GM12878 (cell line): Measurements from ENCODE around the gene FAM120B. TPM values are rescaled to one million over a fixed set of nuclear protein-coding genes. Genes with fewer than 3 reads are reported as not detected.

Experiments used
- ATAC-seq: fragments of 200-7000 bp; cut with Tn5 transposase; 3 replicates; pipeline ENCODE4 v1.9.1; 2020; ENCODE audit warnings: mild to moderate bottlenecking, moderate library complexity
- BruUV-seq: library from RNA; stranded (reverse); fragments of 400-500 nt; replicated peaks from 2 replicates; lab custom pipeline; 2021; lab: Mats Ljungman, UMichigan
- CTCF ChIA-PET: fragments of 300-600 bp; sonication (Branson Sonifier 250); formaldehyde crosslinking; extraction: SDS; loops from one replicate; lab custom pipeline; 2021; ENCODE audit warnings: inconsistent platforms; lab: Yijun Ruan, JAX
- POLR2A ChIA-PET: fragments of 350-600 bp; formaldehyde crosslinking; extraction: SDS; loops from one replicate; lab custom pipeline; 2021; ENCODE audit warnings: inconsistent platforms; lab: Charles Lee
- RAD21 ChIA-PET: fragments of 300-600 bp; sonication (Branson Sonifier 250); formaldehyde crosslinking; loops from one replicate; lab custom pipeline; 2023; ENCODE audit warnings: antibody characterized with exemption; ENCODE audit not compliant: unreplicated experiment; lab: Charles Lee
- SMC1A ChIA-PET: fragments of 300-600 bp; sonication (Branson Sonifier 250); formaldehyde crosslinking; loops from one replicate; lab custom pipeline; 2023; ENCODE audit not compliant: unreplicated experiment, uncharacterized antibody; lab: Charles Lee
- DNase-seq: peaks from one replicate; pipeline ENCODE4 v3.0.0-alpha.2; 2011; ENCODE audit warnings: low read depth, low spot score
- FAIRE-seq: peaks from 3 replicates; lab custom pipeline; 2011; peaks lifted over from hg19 to GRCh38; lab: Jason Lieb, UNC
- H2AFZ ChIP-seq: 2 replicates; pipeline ENCODE4 v1.6.0; 2011; ENCODE audit warnings: low read depth, low read length, control low read depth; ENCODE audit not compliant: control insufficient read depth
- H3K27ac ChIP-seq: 2 replicates; pipeline ENCODE4 v1.5.1; 2011; ENCODE audit warnings: control low read depth; ENCODE audit not compliant: control insufficient read depth, insufficient read depth
- H3K27me3 ChIP-seq, 2 experiments: replicated peaks in 1 of 2; 2 replicates each; pipeline versions ENCODE4 v1.6.0 to v1.6.1; 2011; ENCODE audit warnings: low read length in 1 of 2; ENCODE audit not compliant: control insufficient read depth in 2 of 2, insufficient read depth in 2 of 2
- H3K36me3 ChIP-seq, 2 experiments: 2 replicates each; pipeline ENCODE4 v1.5.1; 2011; ENCODE audit warnings: low read length in 1 of 2; ENCODE audit not compliant: control insufficient read depth in 2 of 2, insufficient read depth in 2 of 2
- H3K4me1 ChIP-seq: 2 replicates; pipeline ENCODE4 v1.6.1; 2011; ENCODE audit warnings: mild to moderate bottlenecking, low read length, moderate library complexity, mixed read lengths; ENCODE audit not compliant: control insufficient read depth, insufficient read depth
- H3K4me2 ChIP-seq: 2 replicates; pipeline ENCODE4 v1.6.0; 2011; ENCODE audit warnings: control low read depth; ENCODE audit not compliant: control insufficient read depth, insufficient read depth
- H3K4me3 ChIP-seq: fragments of 200-600 bp; sonication (generic); 2 replicates; pipeline ENCODE4 v1.5.1; 2016
- H3K79me2 ChIP-seq: 2 replicates; pipeline ENCODE4 v1.6.0; 2011; ENCODE audit warnings: low read length; ENCODE audit not compliant: control insufficient read depth, insufficient read depth
- H3K9ac ChIP-seq: 2 replicates; pipeline ENCODE4 v1.8.0; 2011; ENCODE audit warnings: low read length, control low read depth, mixed read lengths; ENCODE audit not compliant: control insufficient read depth, insufficient read depth
- H3K9me3 ChIP-seq: replicated peaks from 3 replicates; pipeline ENCODE4 v1.5.1; 2011; ENCODE audit warnings: mild to moderate bottlenecking, low read length; ENCODE audit not compliant: control insufficient read depth, insufficient read depth
- H4K20me1 ChIP-seq: 2 replicates; pipeline ENCODE4 v1.6.0; 2011; ENCODE audit not compliant: control insufficient read depth, insufficient read depth
- ASH2L ChIP-seq: fragments of 300-600, 200-600 bp; sonication (generic); IDR thresholded peaks from 2 replicates; pipeline ENCODE4 v1.6.1; 2017; ENCODE audit warnings: low read depth, mild to moderate bottlenecking, borderline replicate concordance
- CBX5 ChIP-seq: sonication (generic); IDR thresholded peaks from 2 replicates; pipeline ENCODE4 v1.6.1; 2016; ENCODE audit warnings: low read depth, moderate library complexity, mild to moderate bottlenecking, inconsistent platforms
- E4F1 ChIP-seq: fragments of 450-650 bp; IDR thresholded peaks from 2 replicates; pipeline ENCODE4 v1.6.1; 2018; ENCODE audit warnings: borderline replicate concordance, mild to moderate bottlenecking; ENCODE audit not compliant: partially characterized antibody
- EED ChIP-seq: sonication (generic); IDR thresholded peaks from 2 replicates; pipeline ENCODE4 v1.6.1; 2016; ENCODE audit warnings: antibody characterized with exemption, low read depth
- EZH2 ChIP-seq: IDR thresholded peaks from 2 replicates; pipeline ENCODE4 v1.6.1; 2012; ENCODE audit warnings: low read depth, mild to moderate bottlenecking, control low read depth, inconsistent platforms, low read length, borderline replicate concordance; ENCODE audit not compliant: control insufficient read depth
- HDAC2 ChIP-seq: fragments of 200-600 bp; sonication (generic); IDR thresholded peaks from 2 replicates; pipeline ENCODE4 v1.6.1; 2017
- MTA3 ChIP-seq: IDR thresholded peaks from 2 replicates; pipeline ENCODE4 v1.6.1; 2012; ENCODE audit warnings: low read length, inconsistent platforms, borderline replicate concordance
- NFIC ChIP-seq: IDR thresholded peaks from 2 replicates; pipeline ENCODE4 v1.6.1; 2012; ENCODE audit warnings: low read depth, mild to moderate bottlenecking, inconsistent platforms, low read length, moderate library complexity
- NFXL1 ChIP-seq: fragments of 450-650 bp; IDR thresholded peaks from 2 replicates; pipeline ENCODE4 v1.6.1; 2017; ENCODE audit warnings: antibody characterized with exemption, mild to moderate bottlenecking, borderline replicate concordance
- PAX5 ChIP-seq: IDR thresholded peaks from 2 replicates; pipeline ENCODE4 v1.6.1; 2011; ENCODE audit warnings: low read depth, low read length, borderline replicate concordance
- PML ChIP-seq: IDR thresholded peaks from 2 replicates; pipeline ENCODE4 v1.6.1; 2012; ENCODE audit warnings: low read length, inconsistent platforms
- RAD21 ChIP-seq: IDR thresholded peaks from 2 replicates; pipeline ENCODE4 v1.6.1; 2011; ENCODE audit warnings: mild to moderate bottlenecking, low read depth, low read length, moderate library complexity; ENCODE audit not compliant: insufficient read depth
- SPI1 ChIP-seq: IDR thresholded peaks from 2 replicates; pipeline ENCODE4 v1.6.1; 2011; ENCODE audit warnings: low read depth, mild to moderate bottlenecking, low read length, moderate library complexity, borderline replicate concordance; ENCODE audit not compliant: insufficient read depth
- TBL1XR1 ChIP-seq: IDR thresholded peaks from 2 replicates; pipeline ENCODE4 v1.6.1; 2012; ENCODE audit warnings: low read depth, low read length, improper control_type of control experiment
- WGBS: methylation state at CpG from one replicate; pipeline ENCODE4 v1.1.6; 2016; ENCODE audit warnings: low lambda C conversion rate; ENCODE audit not compliant: insufficient replicate concordance, insufficient coverage; ENCODE audit errors: missing lambda C conversion rate; 5-methylcytosine and 5-hydroxymethylcytosine counted together
- in situ Hi-C: fragments of 300-500 bp; cut with MboI; formaldehyde crosslinking; loops from 9 replicates; pipeline ENCODE4 v1.14.3; 2018; ENCODE audit warnings: mixed read lengths
- intact Hi-C: fragments of 100-400 bp; cut with micrococcal nuclease; formaldehyde crosslinking; loops from one replicate; pipeline ENCODE4 v1.14.2; 2022; ENCODE audit not compliant: unreplicated experiment
- polyA plus RNA-seq, 11 experiments: library from polyadenylated mRNA; depleted of rRNA in 4 of 11; unstranded in 6 of 11; stranded (reverse) in 5 of 11; fragments of >200 nt; fragmentation: Nextera tagmentation in 4 of 11; fragmentation: Illumina TruSeq in 1 of 11; extraction: Ambion mirVana in 4 of 11; extraction: Trizol in 1 of 11; gene quantifications; 1 replicate in 1 of 11; 2 replicates in 10 of 11; pipeline versions ENCODE4 v1.2.1 to v1.2.3, GENCODE V29; 2011 to 2016; ENCODE audit warnings: inconsistent platforms in 2 of 11, missing spikeins in 2 of 11, low read depth in 1 of 11
- total RNA-seq, 4 experiments: library from RNA; depleted of rRNA in 3 of 4; stranded (reverse); fragments of >200 nt in 3 of 4; fragmentation: Illumina TruSeq in 1 of 4; extraction: Trizol in 1 of 4; gene quantifications; 2 replicates each; pipeline versions ENCODE4 v1.2.1 to v1.2.3, GENCODE V29; 2013 to 2021

The FAM120B gene
- total and polyA plus RNA-seq, 10 of the 15 experiments (the other 5 are each of a cell fraction or from before 2014, with no cell fraction given) = 3.3 to 21.6 (median 15.3) TPM

GRCh38 chr6:170265655-170266054, 40.9 kb upstream of the FAM120B start:
- Histone ChIP-seq H4K20me1 (no peaks in the 10 kb centered on the region), H2AFZ (no peak overlapping the region), H3K79me2 (no peaks in the 10 kb centered on the region), H3K4me3 (no peak overlapping the region), H3K27me3 (no peaks in the 10 kb centered on the region), H3K27ac (no peak overlapping the region), H3K4me1 (no peaks in the 10 kb centered on the region), H3K9ac (no peak overlapping the region), H3K9me3 (no peaks in the 10 kb centered on the region), H3K4me2 (no peak overlapping the region), H3K36me3 (no peaks in the 10 kb centered on the region)
- in situ Hi-C loops (no loop called here), intact Hi-C loops (no loop called here)
- ChIA-PET SMC1A (no interaction called here), POLR2A (no interaction called here), RAD21 (no interaction called here), CTCF (no interaction called here)
- 75% methylated on average over 22 of the region's 22 CpGs for WGBS
- DNase-seq (no peak), FAIRE-seq (no peak), ATAC-seq (no peak)
- no TSS peak for BruUV-seq
- no peak for TF ChIP-seq SPI1
- TF ChIP-seq MTA3 = no peak
- no peak for TF ChIP-seq TBL1XR1

GRCh38 chr6:170266061-170266825, 40.3 kb upstream of the FAM120B start:
- ATAC-seq (no peak), FAIRE-seq (no peak), DNase-seq (no peak)
- Histone ChIP-seq H3K9me3 (no peaks in the 10 kb centered on the region; the same call in 2 of the 3 replicates), H4K20me1 (no peaks in the 10 kb centered on the region), H3K4me1 (no peaks in the 10 kb centered on the region; the same call in 1 of the 2 replicates), H2AFZ (no peak overlapping the region), H3K27ac (no peak overlapping the region), H3K36me3 (no peaks in the 10 kb centered on the region), H3K4me2 (no peak overlapping the region), H3K79me2 (no peaks in the 10 kb centered on the region), H3K27me3 (no peaks in the 10 kb centered on the region), H3K4me3 (no peak overlapping the region), H3K9ac (no peak overlapping the region)
- ChIA-PET SMC1A (no interaction called here), POLR2A (no interaction called here), RAD21 (no interaction called here), CTCF (no interaction called here)
- no TSS peak for BruUV-seq
- 57% methylated on average over 13 of the region's 18 CpGs for WGBS
- intact Hi-C loops (no loop called here), in situ Hi-C loops (no loop called here)
- TF ChIP-seq NFXL1 = no peak
- TF ChIP-seq PAX5 = no peak
- no peak for TF ChIP-seq PML
- no peak for TF ChIP-seq E4F1
- TF ChIP-seq TBL1XR1 = no peak
- no peak for TF ChIP-seq NFIC
- no peak for TF ChIP-seq EZH2
- no peak for TF ChIP-seq RAD21
- TF ChIP-seq ASH2L = no peak
- no peak for TF ChIP-seq HDAC2
- TF ChIP-seq CBX5 = no peak
- TF ChIP-seq EED = no peak
